AG10803 (cell line): ENCODE data around the gene INKA1.
"Not testable (repeated sequence)": the region's sequence is repeated elsewhere in the genome, so short reads cannot be mapped to it uniquely, and the experiment has no call there.

Source experiments
- DNase-seq: peaks from one replicate; pipeline ENCODE4 v3.0.0; 2010; ENCODE audit warnings: low read depth
- H3K4me3 ChIP-seq: 2 replicates; pipeline ENCODE4 v1.5.1; 2011; ENCODE audit warnings: mild to moderate bottlenecking, low read length, control low read depth
- TF ChIP-seq, protein P1 (sequence below): conservative IDR thresholded peaks from 2 replicates; pipeline ENCODE4 v1.5.1; 2011; ENCODE audit warnings: mild to moderate bottlenecking, low read length, control low read depth, inconsistent platforms

Gene INKA1

DNA sequence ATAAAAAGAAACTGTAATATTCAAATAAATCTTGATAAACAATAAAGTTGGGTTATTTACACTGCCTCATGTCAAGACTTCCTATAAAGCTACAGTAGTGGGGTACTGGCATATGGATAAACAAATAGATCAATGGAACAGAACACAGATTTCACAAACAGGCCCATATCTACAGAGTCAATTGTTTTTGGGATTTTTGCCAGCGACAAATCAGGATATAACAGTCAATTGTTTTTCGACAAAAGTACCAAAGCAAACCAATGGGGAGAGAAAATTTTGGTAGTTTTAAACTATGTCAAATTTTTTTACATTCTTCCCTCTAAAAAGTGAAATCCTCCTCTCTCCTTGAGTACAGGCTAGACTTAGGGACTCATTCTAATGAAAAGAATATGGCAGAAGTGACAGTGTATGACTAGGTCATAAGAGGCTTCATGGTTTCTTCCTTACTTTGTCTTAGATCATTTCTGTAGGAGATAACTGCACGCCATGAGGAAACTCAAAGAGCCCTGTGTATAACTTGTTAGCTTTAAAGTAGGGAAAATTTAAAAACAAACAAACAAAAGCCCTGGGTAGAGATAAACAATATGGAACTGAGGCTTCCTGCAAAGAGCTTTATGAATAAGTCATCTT is 33.7 kb upstream of the INKA1 start:
- H3K4me3 ChIP-seq = no peak overlapping the region
- TF ChIP-seq, protein P1, sequence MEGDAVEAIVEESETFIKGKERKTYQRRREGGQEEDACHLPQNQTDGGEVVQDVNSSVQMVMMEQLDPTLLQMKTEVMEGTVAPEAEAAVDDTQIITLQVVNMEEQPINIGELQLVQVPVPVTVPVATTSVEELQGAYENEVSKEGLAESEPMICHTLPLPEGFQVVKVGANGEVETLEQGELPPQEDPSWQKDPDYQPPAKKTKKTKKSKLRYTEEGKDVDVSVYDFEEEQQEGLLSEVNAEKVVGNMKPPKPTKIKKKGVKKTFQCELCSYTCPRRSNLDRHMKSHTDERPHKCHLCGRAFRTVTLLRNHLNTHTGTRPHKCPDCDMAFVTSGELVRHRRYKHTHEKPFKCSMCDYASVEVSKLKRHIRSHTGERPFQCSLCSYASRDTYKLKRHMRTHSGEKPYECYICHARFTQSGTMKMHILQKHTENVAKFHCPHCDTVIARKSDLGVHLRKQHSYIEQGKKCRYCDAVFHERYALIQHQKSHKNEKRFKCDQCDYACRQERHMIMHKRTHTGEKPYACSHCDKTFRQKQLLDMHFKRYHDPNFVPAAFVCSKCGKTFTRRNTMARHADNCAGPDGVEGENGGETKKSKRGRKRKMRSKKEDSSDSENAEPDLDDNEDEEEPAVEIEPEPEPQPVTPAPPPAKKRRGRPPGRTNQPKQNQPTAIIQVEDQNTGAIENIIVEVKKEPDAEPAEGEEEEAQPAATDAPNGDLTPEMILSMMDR = no peak
- no peak for DNase-seq

DNA sequence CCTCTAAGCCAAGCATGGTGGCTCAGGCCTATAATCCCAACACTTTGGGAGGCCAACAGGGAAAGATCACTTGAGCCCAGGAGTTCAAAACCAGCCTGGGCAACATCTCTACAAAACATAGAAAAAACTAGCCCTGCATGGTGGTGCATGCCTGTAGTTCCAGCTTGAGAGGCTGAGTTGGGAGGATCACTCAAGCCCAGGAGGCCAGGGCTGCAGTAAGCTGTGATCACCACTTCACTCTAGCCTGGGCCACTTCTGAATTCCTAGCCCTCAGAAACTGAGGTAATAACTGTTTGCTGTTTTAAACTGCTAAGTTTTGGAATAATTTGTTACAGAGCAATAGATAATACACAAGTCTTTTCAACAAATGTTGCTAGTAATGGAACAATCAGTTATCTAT is 33.1 kb upstream of the INKA1 start:
- no peak for DNase-seq

DNA sequence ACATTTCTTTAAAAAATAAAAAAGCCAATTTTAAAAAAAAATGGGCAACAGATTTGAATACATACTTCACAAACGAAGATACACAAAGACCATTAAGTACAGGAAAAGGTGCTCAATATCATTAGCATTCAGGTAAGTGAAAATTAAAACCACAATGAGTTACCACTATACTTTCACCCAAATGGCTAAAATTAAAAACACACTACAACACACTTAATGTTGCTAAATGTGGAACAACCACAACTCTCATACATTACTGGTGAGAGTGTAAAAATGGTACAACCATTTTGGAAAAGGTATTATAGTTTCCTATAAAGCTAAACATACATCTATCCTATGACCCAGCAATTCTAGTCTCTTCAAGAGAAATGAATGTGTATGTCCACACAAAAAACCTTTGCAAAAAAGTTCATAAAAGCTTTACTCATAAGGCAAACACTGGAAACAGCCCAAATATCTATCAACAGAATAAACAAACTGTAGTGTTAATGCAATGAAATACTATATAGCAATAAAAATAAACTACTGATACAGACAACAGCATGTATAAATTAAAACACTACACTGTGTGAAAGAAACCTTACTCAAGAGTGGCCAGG is 31.6 kb upstream of the INKA1 start:
- DNase-seq = no peak
- TF ChIP-seq, protein P1 = no peak
- H3K4me3 ChIP-seq = no peak overlapping the region

More for the DNA sequence above, 33.1 kb upstream of the INKA1 start:
- TF ChIP-seq, protein P1 = no peak
- H3K4me3 ChIP-seq = no peak overlapping the region

DNA sequence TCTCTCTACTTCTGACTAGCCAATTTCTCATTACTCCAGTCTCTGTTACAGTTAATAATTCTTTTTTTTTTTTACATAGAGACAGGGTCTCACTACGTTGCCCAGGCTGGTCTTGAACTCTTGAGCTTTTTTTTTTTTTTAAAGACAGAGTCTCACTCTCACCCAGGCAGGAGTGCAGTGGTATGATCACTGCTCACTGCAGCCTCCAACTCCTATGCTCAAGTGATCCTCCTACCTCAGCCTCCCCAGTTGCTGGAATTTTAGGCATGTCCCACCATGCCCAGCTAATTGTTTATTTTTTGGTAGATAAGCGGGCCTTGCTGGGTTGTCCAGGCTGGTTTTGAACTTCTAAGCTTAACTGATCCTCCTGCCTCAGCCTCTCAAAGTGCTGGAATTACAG is 30.4 kb upstream of the INKA1 start:
- no peak overlapping the region for H3K4me3 ChIP-seq
- no peak for DNase-seq
- TF ChIP-seq, protein P1 = no peak

DNA sequence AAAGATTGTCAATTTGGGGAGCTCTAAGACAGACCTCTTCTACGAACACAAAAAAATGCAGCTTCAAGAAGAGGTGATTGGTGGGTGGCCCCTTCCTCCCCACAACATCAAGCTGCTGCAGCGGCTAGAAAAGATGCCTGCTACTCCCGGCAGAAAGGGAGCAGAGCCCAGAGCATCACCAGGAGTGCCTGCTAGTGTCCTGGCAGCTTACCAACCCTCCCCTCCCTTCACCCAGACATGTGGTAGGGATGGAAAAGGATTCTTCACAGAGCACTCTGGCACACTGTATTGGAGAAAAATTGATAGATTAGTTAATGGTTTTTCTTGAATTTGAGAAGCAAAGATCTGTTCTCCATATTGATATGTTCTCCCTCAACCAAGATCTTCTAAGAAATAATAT is 27.5 kb upstream of the INKA1 start:
- no peak overlapping the region for H3K4me3 ChIP-seq
- DNase-seq = peak; percentile 23
- TF ChIP-seq, protein P1 = no peak

DNA sequence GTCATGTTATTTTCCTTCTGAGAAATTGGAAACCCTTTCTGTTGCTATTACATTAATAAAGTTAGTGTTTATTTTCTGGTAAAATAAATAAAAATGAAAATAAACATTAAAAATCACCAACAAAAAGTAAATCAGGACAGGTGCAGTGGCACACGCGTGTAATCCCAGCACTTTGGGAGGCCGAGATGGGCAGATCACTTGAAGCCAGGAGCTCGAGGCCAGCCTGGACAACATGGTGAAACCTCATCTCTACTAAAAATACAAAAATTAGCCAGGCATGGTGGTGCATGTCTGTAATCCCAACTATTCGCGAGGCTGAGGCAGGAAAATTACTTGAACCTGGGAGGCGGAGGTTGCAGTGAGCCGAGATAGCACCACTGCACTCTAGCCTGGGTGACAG is 27.0 kb upstream of the INKA1 start:
- DNase-seq = not testable (repeated sequence)

DNA sequence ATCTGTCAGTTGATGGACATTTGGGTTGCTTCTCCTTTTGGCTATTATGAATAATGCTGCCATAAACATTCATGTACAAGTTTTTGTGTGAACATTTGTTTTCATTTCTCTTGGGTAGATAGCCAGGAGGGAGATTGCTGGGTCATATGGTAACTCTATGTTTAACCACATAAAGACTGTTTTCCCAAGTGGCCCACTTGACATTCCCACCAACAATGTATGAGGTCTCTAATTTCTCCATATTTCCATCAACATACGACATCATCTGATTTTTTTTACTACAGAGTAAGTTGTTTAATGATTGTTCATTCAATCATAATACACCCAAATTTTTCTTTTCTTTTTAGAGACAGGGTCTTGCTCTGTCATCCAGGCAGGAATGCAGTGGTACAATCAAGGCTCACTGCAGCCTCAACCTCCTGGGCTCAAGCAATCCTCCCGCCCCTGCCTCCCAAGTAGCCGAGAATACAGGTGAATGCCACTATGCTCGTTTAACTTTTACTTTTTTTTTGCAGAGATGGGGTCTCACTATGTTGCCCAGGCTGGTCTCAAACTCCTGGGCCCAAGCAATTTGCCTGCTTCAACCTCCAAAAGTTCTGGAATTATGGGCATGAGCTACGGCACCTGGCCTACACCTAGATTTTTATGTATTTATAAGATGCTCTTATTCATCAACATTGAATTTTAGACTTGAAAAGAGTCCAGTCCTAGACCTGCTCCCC is 23.5 kb upstream of the INKA1 start:
- TF ChIP-seq, protein P1 = no peak
- H3K4me3 ChIP-seq = no peak overlapping the region
- peak; percentile 17 for DNase-seq

More for the DNA sequence above, 27.0 kb upstream of the INKA1 start:
- H3K4me3 ChIP-seq = not testable (repeated sequence)
